ENCODE measurements around the gene NFIB. TPM values are rescaled to one million over a fixed set of nuclear protein-coding genes. Genes with fewer than 3 reads are reported as not detected.

The NFIB gene
- total RNA-seq, 1 experiment from 2014 or later, result 12.5 TPM

DNA sequence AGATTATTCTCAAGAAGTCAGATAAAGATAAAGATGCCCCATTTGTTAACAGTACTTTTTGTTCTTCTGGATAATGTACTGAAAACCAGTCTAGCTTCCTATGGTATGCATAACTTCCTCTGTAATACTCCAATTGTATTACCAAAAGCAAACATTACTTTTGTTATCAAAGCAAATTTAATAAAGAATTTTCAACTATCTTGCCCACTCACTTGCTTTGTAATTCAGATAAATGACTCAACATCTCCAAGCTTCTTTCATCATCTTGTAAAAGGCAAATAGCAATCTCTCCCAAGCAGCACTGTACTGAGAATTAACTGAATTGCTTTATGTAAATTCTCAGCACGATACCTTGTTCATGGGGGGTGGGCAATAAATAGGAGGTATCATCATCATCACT is 98.3 kb downstream of the NFIB start (continued):
- no peak for TF ChIP-seq MXD4 (CRISPR knock-in tag; IDR thresholded peaks at IDR 0.05; ENCODE audit: borderline replicate concordance)
- TF ChIP-seq CTCF (IDR thresholded peaks at IDR 0.05), result no peak
- no peak for TF ChIP-seq ZBTB21 (CRISPR knock-in tag; IDR thresholded peaks at IDR 0.05; ENCODE audit: borderline replicate concordance)
- TF ChIP-seq ZNF532 (CRISPR knock-in tag; IDR thresholded peaks at IDR 0.05; ENCODE audit: borderline replicate concordance), result no peak
- TF ChIP-seq, protein P1, sequence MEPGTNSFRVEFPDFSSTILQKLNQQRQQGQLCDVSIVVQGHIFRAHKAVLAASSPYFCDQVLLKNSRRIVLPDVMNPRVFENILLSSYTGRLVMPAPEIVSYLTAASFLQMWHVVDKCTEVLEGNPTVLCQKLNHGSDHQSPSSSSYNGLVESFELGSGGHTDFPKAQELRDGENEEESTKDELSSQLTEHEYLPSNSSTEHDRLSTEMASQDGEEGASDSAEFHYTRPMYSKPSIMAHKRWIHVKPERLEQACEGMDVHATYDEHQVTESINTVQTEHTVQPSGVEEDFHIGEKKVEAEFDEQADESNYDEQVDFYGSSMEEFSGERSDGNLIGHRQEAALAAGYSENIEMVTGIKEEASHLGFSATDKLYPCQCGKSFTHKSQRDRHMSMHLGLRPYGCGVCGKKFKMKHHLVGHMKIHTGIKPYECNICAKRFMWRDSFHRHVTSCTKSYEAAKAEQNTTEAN (CRISPR knock-in tag; IDR thresholded peaks at IDR 0.05), result no peak

DNA sequence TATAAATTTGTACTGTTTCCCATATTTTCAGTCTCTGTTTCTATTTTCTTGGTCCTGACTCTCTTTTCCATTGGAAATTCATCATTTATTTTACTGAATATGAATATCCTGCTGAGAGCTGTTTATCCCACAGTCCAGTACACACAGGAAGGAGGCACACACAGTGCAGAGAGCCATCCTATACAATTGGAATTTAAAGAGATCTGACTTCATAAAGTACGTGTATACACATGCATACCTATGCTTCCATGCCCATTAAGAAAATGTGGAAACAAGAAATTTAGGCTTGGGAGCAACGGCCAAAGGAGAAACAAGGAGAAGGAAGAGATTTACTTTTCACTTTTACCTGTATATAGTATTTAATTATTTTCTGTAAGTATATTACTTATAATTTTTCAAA is 99.2 kb downstream of the NFIB start:
- DNase-seq (ENCODE audit: low spot score) (no peak), ATAC-seq (no peak)
- no peaks in the 10 kb centered on the region for H3K9me3 Mint-ChIP-seq
- H3K36me3 Mint-ChIP-seq, result no peaks in the 10 kb centered on the region
- no peak overlapping the region for H3K27ac Mint-ChIP-seq
- H3K4me3 Mint-ChIP-seq, result no peak overlapping the region
- ChIA-PET POLR2A (interaction anchor here (0.6 kb wide), 1 partner anchor 480 kb away, joined by 3 read pairs; no protein-coding TSS in a partner anchor), CTCF (no interaction called here)
- TF ChIP-seq NFYB (CRISPR knock-in tag; conservative IDR thresholded peaks at IDR 0.05; ENCODE audit: low read depth) (no peak), ZNF232 (CRISPR knock-in tag; IDR thresholded peaks at IDR 0.05) (no peak), FOXK1 (CRISPR knock-in tag; IDR thresholded peaks at IDR 0.05) (no peak), GRHL2 (CRISPR knock-in tag; IDR thresholded peaks at IDR 0.05; ENCODE audit: insufficient replicate concordance, severe bottlenecking) (no peak)
- TF ChIP-seq, protein P1 (CRISPR knock-in tag; IDR thresholded peaks at IDR 0.05), result no peak
- peaks cover 46% of the 10 kb centered on the region for H3K4me1 Mint-ChIP-seq
- H3K27me3 Mint-ChIP-seq (ENCODE audit: low read depth), result no peaks in the 10 kb centered on the region

DNA sequence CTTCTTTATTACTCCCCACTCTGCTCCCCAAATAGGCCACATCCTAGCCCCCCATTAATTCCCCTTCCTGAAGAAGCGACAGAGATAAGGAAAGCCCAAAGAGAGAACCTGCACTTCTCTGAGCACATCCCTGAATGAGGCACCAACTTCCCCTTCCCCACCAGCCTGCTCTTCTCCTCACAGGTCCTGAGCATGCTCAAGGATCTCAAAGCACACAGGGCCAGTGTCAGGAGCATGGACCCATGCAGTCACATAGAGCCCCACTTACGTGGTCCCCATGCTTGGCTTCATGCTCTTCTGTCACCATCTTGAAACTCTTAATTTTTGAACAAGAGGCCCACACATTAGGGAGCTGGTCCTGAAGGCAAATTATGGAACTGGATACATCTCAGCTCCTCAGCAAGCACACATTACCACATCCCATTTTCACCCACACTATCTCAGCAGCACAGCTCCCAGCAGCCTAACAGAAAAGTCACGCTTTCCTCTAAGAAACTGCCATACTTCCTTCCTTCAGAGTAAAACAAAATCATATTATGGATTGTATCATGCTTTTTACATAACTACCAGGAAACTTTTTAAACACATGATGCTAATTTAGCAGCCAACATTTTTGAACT is 99.8 kb downstream of the NFIB start:
- no peak; the same call in 1 of the 2 replicates for ATAC-seq
- POLR2A ChIA-PET, result interaction anchor here (0.6 kb wide), 1 partner anchor 480 kb away, joined by 3 read pairs; no protein-coding TSS in a partner anchor
- no peak for DNase-seq (ENCODE audit: low spot score)
- no peaks in the 10 kb centered on the region for H3K9me3 Mint-ChIP-seq
- TF ChIP-seq FOXK1 (CRISPR knock-in tag; IDR thresholded peaks at IDR 0.05) (no peak), ESRRA (CRISPR knock-in tag; IDR thresholded peaks at IDR 0.05; ENCODE audit: borderline replicate concordance) (no peak), OVOL2 (CRISPR knock-in tag; IDR thresholded peaks at IDR 0.05; ENCODE audit: borderline replicate concordance) (no peak), AR (CRISPR knock-in tag; IDR thresholded peaks at IDR 0.05) (no peak)
- no peaks in the 10 kb centered on the region for H3K27me3 Mint-ChIP-seq (ENCODE audit: low read depth)
- H3K4me1 Mint-ChIP-seq, result peaks cover 50% of the 10 kb centered on the region
- no peak overlapping the region for H3K27ac Mint-ChIP-seq
- CTCF ChIA-PET, result no interaction called here
- no peaks in the 10 kb centered on the region for H3K36me3 Mint-ChIP-seq
- no peak overlapping the region for H3K4me3 Mint-ChIP-seq
